CD4-positive, alpha-beta memory T cell (primary cell): ENCODE measurements around the gene CALB2. TPM values are rescaled to one million over a fixed set of nuclear protein-coding genes. Genes with fewer than 3 reads are reported as not detected.
A peak's percentile ranks its signal among the peaks of the same experiment; 100 is the strongest.

Experiments used
- CTCF ChIA-PET: fragments of 350-600 bp; sonication (Branson Sonifier 250); formaldehyde crosslinking; loops from one replicate; lab custom pipeline; 2021; ENCODE audit warnings: inconsistent platforms; ENCODE audit not compliant: partially characterized antibody; lab: Charles Lee
- POLR2A ChIA-PET: fragments of 350-600 bp; sonication (Branson Sonifier 250); formaldehyde crosslinking; loops from one replicate; lab custom pipeline; 2021; ENCODE audit not compliant: partially characterized antibody; lab: Charles Lee
- DNase-seq, 5 donors: peaks; one replicate each; pipeline versions ENCODE4 v3.0.0 to v3.0.0-alpha.2; 2020 to 2022; ENCODE audit warnings: mixed read lengths in 1 of 5
- H3K27ac ChIP-seq: one replicate; pipeline ENCODE4 v1.7.0; 2013; ENCODE audit warnings: low read depth, low read length
- H3K27me3 ChIP-seq: 2 replicates; pipeline ENCODE4 v1.7.0; 2013; ENCODE audit warnings: mild to moderate bottlenecking, low read length, moderate library complexity; ENCODE audit not compliant: insufficient read depth
- H3K36me3 ChIP-seq: 2 replicates; pipeline ENCODE4 v1.7.0; 2013; ENCODE audit warnings: mild to moderate bottlenecking, low read length, moderate library complexity; ENCODE audit not compliant: insufficient read depth
- H3K4me1 ChIP-seq: 2 replicates; pipeline ENCODE4 v1.7.0; 2013; ENCODE audit warnings: mild to moderate bottlenecking, low read length, moderate library complexity; ENCODE audit not compliant: insufficient read depth
- H3K4me3 ChIP-seq, 2 donors: one replicate each; pipeline ENCODE4 v1.7.0; 2013; ENCODE audit warnings: low read length in 2 of 2, mild to moderate bottlenecking in 1 of 2
- H3K9me3 ChIP-seq, 2 donors: one replicate each; pipeline ENCODE4 v1.7.0; 2013; ENCODE audit warnings: low read length in 2 of 2, control low read depth in 1 of 2; ENCODE audit not compliant: control insufficient read depth in 1 of 2
- H3K27ac Mint-ChIP-seq, 7 donors: one replicate each; pipeline ENCODE4 v1.8.0; 2020 to 2021; ENCODE audit warnings: mixed read lengths in 7 of 7, mild to moderate bottlenecking in 6 of 7, inconsistent platforms in 3 of 7, moderate library complexity in 3 of 7
- H3K27me3 Mint-ChIP-seq, 2 donors: one replicate each; pipeline ENCODE4 v1.8.0; 2020 to 2021; ENCODE audit warnings: mixed read lengths in 2 of 2
- H3K36me3 Mint-ChIP-seq, 2 donors: one replicate each; pipeline ENCODE4 v1.8.0; 2020 to 2021; ENCODE audit warnings: mixed read lengths in 2 of 2, inconsistent platforms in 1 of 2, mild to moderate bottlenecking in 1 of 2
- H3K4me1 Mint-ChIP-seq, 4 donors: one replicate each; pipeline ENCODE4 v1.8.0; 2020 to 2021; ENCODE audit warnings: mixed read lengths in 4 of 4, mild to moderate bottlenecking in 1 of 4
- H3K4me3 Mint-ChIP-seq, 8 donors: one replicate each; pipeline ENCODE4 v1.8.0; 2020 to 2021; ENCODE audit warnings: mixed read lengths in 8 of 8, mild to moderate bottlenecking in 7 of 8, moderate library complexity in 6 of 8, inconsistent platforms in 3 of 8
- H3K9me3 Mint-ChIP-seq, 8 donors: one replicate each; pipeline ENCODE4 v1.8.0; 2020 to 2021; ENCODE audit warnings: mixed read lengths in 8 of 8, mild to moderate bottlenecking in 5 of 8, inconsistent platforms in 3 of 8, moderate library complexity in 1 of 8
- intact Hi-C: fragments of 100-400 bp; cut with micrococcal nuclease; formaldehyde crosslinking; loops from one replicate; pipeline ENCODE4 v1.15.1; 2023
- polyA plus RNA-seq, 2 donors: library from polyadenylated mRNA; unstranded; fragments of 300-500 nt; fragmentation: Illumina TruSeq; gene quantifications; one replicate each; pipeline ENCODE4 v1.2.3, GENCODE V29; 2021
- total RNA-seq, 2 experiments: library from RNA; stranded (reverse); gene quantifications; one replicate each; pipeline ENCODE4 v1.2.3, GENCODE V29; 2021

Gene CALB2
- total and polyA plus RNA-seq, 4 experiments from 2014 or later = not detected

GRCh38 chr16:71337631-71338030, 20.9 kb upstream of the CALB2 start:
- no peak for DNase-seq
- Histone ChIP-seq H3K27ac (no peak overlapping the region), H3K4me3 (no peak overlapping the region)

GRCh38 chr16:71338193-71338592, 20.3 kb upstream of the CALB2 start:
- H3K27me3 ChIP-seq = no peaks in the 10 kb centered on the region
- ChIA-PET CTCF (no interaction called here), POLR2A (no interaction called here)
- no peaks in the 10 kb centered on the region for H3K36me3 Mint-ChIP-seq
- no peak overlapping the region for H3K27ac ChIP-seq
- peaks cover 13 to 20% of the 10 kb centered on the region in 2 donors for H3K27me3 Mint-ChIP-seq
- no peaks in the 10 kb centered on the region for H3K4me1 ChIP-seq
- H3K27ac Mint-ChIP-seq = no peak overlapping the region
- DNase-seq = no peak
- no peaks in the 10 kb centered on the region for H3K4me1 Mint-ChIP-seq
- H3K4me3 ChIP-seq = no peak overlapping the region
- no peaks in the 10 kb centered on the region for H3K36me3 ChIP-seq
- intact Hi-C loops = no loop called here
- no peak overlapping the region for H3K4me3 Mint-ChIP-seq
- no peaks in the 10 kb centered on the region for H3K9me3 ChIP-seq
- peaks cover 0 to 4% (median 0%) of the 10 kb centered on the region in 8 donors for H3K9me3 Mint-ChIP-seq

More at GRCh38 chr16:71337631-71338030, 20.9 kb upstream of the CALB2 start:
- H3K36me3 Mint-ChIP-seq = no peaks in the 10 kb centered on the region
- no peaks in the 10 kb centered on the region for H3K9me3 ChIP-seq
- POLR2A ChIA-PET = no interaction called here
- intact Hi-C loops = no loop called here
- H3K4me3 Mint-ChIP-seq = no peak overlapping the region
- H3K4me1 ChIP-seq = no peaks in the 10 kb centered on the region
- H3K9me3 Mint-ChIP-seq = peaks cover 0 to 4% (median 0%) of the 10 kb centered on the region in 8 donors
- no peaks in the 10 kb centered on the region for H3K36me3 ChIP-seq
- CTCF ChIA-PET = no interaction called here
- H3K27me3 Mint-ChIP-seq = peaks cover 13 to 20% of the 10 kb centered on the region in 2 donors
- H3K27me3 ChIP-seq = no peaks in the 10 kb centered on the region
- H3K27ac Mint-ChIP-seq = no peak overlapping the region
- no peaks in the 10 kb centered on the region for H3K4me1 Mint-ChIP-seq

GRCh38 chr16:71338632-71339031, 19.9 kb upstream of the CALB2 start:
- Histone ChIP-seq H3K27me3 (no peaks in the 10 kb centered on the region), H3K36me3 (no peaks in the 10 kb centered on the region), H3K27ac (no peak overlapping the region), H3K4me1 (no peaks in the 10 kb centered on the region), H3K4me3 (no peak overlapping the region), H3K9me3 (no peaks in the 10 kb centered on the region)
- peaks cover 0 to 4% (median 0%) of the 10 kb centered on the region in 8 donors for H3K9me3 Mint-ChIP-seq
- ChIA-PET POLR2A (no interaction called here), CTCF (no interaction called here)
- H3K27ac Mint-ChIP-seq = no peak overlapping the region
- intact Hi-C loops = no loop called here
- no peaks in the 10 kb centered on the region for H3K36me3 Mint-ChIP-seq
- DNase-seq = no peak
- H3K27me3 Mint-ChIP-seq = peaks cover 13 to 20% of the 10 kb centered on the region in 2 donors
- H3K4me1 Mint-ChIP-seq = no peaks in the 10 kb centered on the region
- no peak overlapping the region for H3K4me3 Mint-ChIP-seq

GRCh38 chr16:71339236-71340171, 19.0 kb upstream of the CALB2 start:
- no peak overlapping the region for H3K27ac Mint-ChIP-seq
- peaks cover 13 to 20% of the 10 kb centered on the region in 2 donors for H3K27me3 Mint-ChIP-seq
- no peaks in the 10 kb centered on the region for H3K4me1 Mint-ChIP-seq
- Histone ChIP-seq H3K27ac (no peak overlapping the region), H3K4me3 (no peak overlapping the region), H3K4me1 (no peaks in the 10 kb centered on the region), H3K27me3 (no peaks in the 10 kb centered on the region), H3K36me3 (no peaks in the 10 kb centered on the region), H3K9me3 (no peaks in the 10 kb centered on the region)
- no peak for DNase-seq
- POLR2A ChIA-PET = no interaction called here
- H3K36me3 Mint-ChIP-seq = no peaks in the 10 kb centered on the region
- CTCF ChIA-PET = interaction anchor here (2.4 kb wide), 1 partner anchor 10 kb away, joined by 6 read pairs; no protein-coding TSS in a partner anchor
- no peak overlapping the region for H3K4me3 Mint-ChIP-seq
- H3K9me3 Mint-ChIP-seq = peaks cover 0 to 4% (median 0%) of the 10 kb centered on the region in 8 donors
- intact Hi-C loops = no loop called here

GRCh38 chr16:71340406-71340805, 18.1 kb upstream of the CALB2 start:
- Mint-ChIP-seq H3K36me3 (no peaks in the 10 kb centered on the region), H3K9me3 (peaks cover 0 to 4% (median 0%) of the 10 kb centered on the region in 8 donors), H3K27ac (peak overlapping the region in 1 of 7 donors; percentile 66), H3K4me3 (no peak overlapping the region), H3K27me3 (peaks cover 12 to 21% of the 10 kb centered on the region in 2 donors), H3K4me1 (no peaks in the 10 kb centered on the region)
- Histone ChIP-seq H3K9me3 (no peaks in the 10 kb centered on the region), H3K27ac (no peak overlapping the region), H3K27me3 (no peaks in the 10 kb centered on the region), H3K36me3 (no peaks in the 10 kb centered on the region), H3K4me1 (no peaks in the 10 kb centered on the region), H3K4me3 (no peak overlapping the region)
- CTCF ChIA-PET = interaction anchor here (2.4 kb wide), 1 partner anchor 9 kb away, joined by 6 read pairs; no protein-coding TSS in a partner anchor
- intact Hi-C loops = no loop called here
- no peak for DNase-seq
- POLR2A ChIA-PET = no interaction called here

GRCh38 chr16:71341881-71342280, 16.6 kb upstream of the CALB2 start:
- Mint-ChIP-seq H3K36me3 (no peaks in the 10 kb centered on the region), H3K4me1 (no peaks in the 10 kb centered on the region), H3K4me3 (no peak overlapping the region), H3K9me3 (no peaks in the 10 kb centered on the region), H3K27me3 (peaks cover 10 to 16% of the 10 kb centered on the region in 2 donors), H3K27ac (no peak overlapping the region)
- Histone ChIP-seq H3K9me3 (no peaks in the 10 kb centered on the region), H3K36me3 (no peaks in the 10 kb centered on the region), H3K4me3 (no peak overlapping the region), H3K4me1 (no peaks in the 10 kb centered on the region), H3K27me3 (no peaks in the 10 kb centered on the region), H3K27ac (no peak overlapping the region)
- DNase-seq = no peak
- ChIA-PET POLR2A (no interaction called here), CTCF (interaction anchor here (1.2 kb wide), 1 partner anchor 16 kb away, joined by 3 read pairs; no protein-coding TSS in a partner anchor)
- intact Hi-C loops = no loop called here

- Mint-ChIP-seq H3K27ac (no peak overlapping the region), H3K4me3 (no peak overlapping the region), H3K4me1 (no peaks in the 10 kb centered on the region), H3K9me3 (no peaks in the 10 kb centered on the region), H3K27me3 (peaks cover 10 to 16% of the 10 kb centered on the region in 2 donors), H3K36me3 (no peaks in the 10 kb centered on the region)
- H3K4me1 ChIP-seq = no peaks in the 10 kb centered on the region
- ChIA-PET CTCF (no interaction called here), POLR2A (no interaction called here)
- no peak for DNase-seq
- H3K36me3 ChIP-seq = no peaks in the 10 kb centered on the region
- no peak overlapping the region for H3K27ac ChIP-seq
- intact Hi-C loops = no loop called here
- no peak overlapping the region for H3K4me3 ChIP-seq
- no peaks in the 10 kb centered on the region for H3K9me3 ChIP-seq
- H3K27me3 ChIP-seq = no peaks in the 10 kb centered on the region
Observed at GRCh38 chr16:71343078-71343477, 15.4 kb upstream of the CALB2 start.
